LHCN-M2 (cell line): ENCODE data around the gene CYLC2. TPM values are rescaled to one million over a fixed set of nuclear protein-coding genes. Genes with fewer than 3 reads are reported as not detected.

Experiments
- DNase-seq: peaks from one replicate; pipeline ENCODE4 v3.0.0-alpha.2; 2012; ENCODE audit warnings: low read depth
- polyA plus RNA-seq: library from polyadenylated mRNA; unstranded; fragments of >200 nt; gene quantifications from one replicate; pipeline ENCODE4 v1.2.1, GENCODE V29; 2012; ENCODE audit warnings: missing spikeins
- total RNA-seq: library from RNA; depleted of rRNA; stranded (reverse); fragments of >200 nt; gene quantifications from 2 replicates; pipeline ENCODE4 v1.2.3, GENCODE V29; 2014; rRNA removed

CYLC2 gene, protein sequence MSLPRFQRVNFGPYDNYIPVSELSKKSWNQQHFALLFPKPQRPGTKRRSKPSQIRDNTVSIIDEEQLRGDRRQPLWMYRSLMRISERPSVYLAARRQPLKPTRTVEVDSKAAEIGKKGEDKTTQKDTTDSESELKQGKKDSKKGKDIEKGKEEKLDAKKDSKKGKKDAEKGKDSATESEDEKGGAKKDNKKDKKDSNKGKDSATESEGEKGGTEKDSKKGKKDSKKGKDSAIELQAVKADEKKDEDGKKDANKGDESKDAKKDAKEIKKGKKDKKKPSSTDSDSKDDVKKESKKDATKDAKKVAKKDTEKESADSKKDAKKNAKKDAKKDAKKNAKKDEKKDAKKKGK
- total RNA-seq, result not detected in 2 replicates
- polyA plus RNA-seq, result not detected

DNA sequence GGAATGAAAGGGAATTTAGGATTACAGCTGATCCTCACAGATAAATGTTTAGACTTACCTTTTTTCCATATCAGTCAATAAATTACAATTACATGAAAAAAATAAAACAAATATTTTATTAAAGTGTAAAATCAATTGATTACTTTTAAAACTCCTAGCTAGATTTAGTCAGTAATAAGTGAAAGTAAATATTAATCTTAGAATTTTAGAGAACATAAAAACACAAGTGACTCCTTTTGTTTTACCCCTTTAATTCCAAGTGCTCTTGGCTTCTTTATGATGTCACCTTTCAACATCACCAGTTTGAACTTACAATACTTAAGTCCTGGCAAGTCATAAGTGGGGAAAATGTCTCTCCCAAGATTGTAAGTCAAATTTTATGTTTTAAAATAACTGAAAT is at the start of gene CYLC2:
Gene CYLC2 (plus strand): TSS at position 301 of the 400 bp plus-strand sequence. CDS start 48 bp downstream, at position 349.
- no peak for DNase-seq

DNA sequence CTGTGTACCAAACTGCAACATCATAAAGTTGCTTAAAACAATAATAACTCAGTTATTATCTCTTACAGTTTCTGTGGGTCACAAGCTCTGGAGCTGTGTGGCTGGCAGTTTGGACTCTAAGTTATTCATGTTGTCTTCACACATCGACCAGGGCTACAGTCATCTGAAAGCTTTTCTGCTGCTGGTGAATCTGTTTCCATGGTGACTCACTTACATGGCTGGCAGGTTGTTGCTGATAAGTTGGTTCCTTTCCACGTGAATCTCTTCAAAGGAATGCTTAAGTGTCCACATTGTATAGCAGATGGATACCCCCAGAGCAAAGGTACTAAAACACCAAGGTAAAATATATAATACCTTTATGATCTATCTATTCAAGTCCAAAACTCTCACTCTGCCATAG is 44.8 kb upstream of the CYLC2 start:
- no peak for DNase-seq

DNA sequence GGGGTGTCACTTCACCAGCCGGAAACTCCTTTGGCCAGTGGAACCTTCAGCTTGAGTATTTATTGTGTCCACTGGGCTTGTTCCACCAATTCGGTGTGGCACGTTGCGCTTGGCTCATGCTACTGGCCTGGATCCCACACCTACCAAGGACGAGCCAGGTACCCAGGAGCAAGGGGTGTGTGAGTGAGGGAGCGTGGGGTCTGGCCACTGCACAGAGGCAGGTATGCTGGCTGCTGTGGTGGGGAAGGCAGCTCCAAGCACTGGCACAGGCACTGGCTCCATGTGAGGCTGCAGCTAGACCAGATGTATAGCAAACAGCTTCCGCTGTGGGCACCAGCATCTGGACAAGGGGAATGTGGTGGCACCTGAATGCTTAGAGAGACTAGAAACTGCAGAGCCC is 28.1 kb upstream of the CYLC2 start:
- no peak for DNase-seq

DNA sequence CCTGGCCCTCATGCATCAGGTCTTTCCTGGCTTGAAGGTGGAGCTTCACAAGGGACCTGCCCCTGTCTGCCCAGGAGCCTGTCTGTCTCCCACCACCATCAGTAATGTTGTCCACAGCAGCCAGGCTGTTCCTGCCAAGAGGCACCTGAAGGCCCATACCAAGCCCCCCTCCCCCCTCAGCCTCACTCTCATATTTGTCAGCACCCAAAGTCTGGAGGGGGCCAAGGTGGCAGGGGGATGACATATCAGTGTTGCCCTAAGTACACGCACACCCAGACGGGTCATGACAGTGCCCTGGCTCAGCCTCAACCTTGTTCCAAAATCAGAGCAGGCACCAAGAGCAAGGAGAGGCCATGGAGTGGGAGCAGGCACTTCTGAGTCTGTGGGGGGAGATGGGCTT is 27.2 kb upstream of the CYLC2 start:
- DNase-seq, result no peak

DNA sequence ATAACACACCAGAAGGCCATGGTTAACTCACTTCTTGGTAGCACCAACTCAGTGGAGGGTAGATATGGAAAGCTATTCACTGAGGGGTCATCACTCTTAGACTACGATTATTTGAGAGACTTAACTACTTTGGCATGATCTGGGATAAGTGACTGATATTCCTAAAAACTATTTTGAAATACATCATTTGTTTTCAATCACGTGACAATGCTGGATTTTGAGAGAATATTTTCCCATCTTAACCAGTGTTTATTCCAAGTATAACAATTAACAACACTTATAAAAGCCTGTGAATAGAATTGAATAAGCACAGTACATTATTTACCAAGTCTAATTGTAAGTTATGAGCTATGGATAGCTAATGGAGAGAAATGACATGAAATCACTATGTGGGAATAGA is 22.4 kb upstream of the CYLC2 start:
- DNase-seq, result no peak

DNA sequence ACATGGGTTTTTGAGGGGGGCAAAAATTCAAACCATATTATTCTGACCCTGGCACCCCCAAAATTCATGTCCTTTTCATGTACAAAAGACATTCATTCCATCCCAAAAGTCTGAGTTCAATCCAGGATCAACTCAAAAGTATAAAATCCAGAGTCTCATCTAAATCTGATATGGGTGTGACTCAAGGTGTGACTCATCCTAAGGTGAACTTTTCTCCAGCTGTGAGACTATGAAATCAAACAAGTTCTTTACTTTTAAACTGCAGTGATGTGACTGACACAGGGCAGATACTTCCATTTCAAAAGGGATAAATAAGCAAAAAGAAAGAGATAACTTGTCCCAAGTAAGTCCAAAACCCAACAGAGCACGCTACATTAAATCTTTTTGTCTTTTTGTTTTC is 20.6 kb upstream of the CYLC2 start:
- no peak for DNase-seq

DNA sequence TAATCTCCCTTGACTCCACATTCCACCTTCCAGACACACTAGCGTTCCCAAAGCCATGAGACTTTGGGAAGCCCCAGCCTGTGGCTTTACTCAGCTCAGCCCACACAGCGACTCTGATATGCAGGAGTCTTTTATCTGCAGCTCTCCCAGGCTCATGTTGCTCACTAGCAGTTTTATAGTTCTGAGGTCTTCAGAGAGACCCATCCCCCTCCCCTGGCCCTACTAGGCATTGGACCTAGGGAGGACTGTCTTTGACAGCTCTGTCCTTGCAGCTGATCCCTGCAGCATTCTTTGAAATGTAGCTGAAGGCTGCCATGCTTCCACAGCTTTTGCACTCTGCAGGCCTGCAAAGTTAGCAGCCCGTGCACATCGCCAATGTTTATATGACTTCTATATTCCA is 19.9 kb upstream of the CYLC2 start:
- no peak for DNase-seq

DNA sequence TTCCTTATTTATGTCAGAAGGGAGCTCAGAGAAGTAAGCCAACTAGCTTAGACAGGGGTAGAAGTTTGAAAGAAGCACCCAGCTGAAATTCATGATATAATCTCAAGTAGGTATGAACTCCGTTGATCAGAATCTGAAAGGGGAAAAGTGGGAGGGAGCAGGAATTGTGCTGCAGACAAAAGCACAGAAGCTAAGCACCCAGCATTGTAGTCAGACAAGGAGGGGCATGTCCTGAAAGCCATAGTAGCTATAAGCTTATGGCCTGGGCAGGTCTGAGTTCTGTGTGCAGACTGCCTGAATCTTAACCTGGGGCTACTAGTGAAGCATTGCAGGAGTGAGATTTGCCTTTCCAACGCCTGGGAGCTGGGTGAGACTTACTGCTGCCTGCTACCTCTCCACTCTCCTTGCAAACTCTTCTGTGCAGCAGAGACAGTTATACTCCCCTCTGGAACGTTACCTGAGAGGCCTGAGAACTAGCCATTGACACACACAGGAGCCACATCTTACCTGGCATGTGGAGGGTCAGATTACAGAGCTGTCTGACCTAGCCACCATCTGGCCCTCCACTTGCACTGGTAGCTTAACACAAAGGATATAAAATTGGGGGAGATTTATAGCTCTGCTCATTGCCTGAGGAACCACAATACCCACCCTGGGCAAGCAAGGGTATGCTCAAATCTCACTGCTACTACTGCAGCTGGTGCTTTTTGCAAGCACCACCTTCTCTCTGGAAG is 9.8 kb upstream of the CYLC2 start:
- DNase-seq, result no peak

DNA sequence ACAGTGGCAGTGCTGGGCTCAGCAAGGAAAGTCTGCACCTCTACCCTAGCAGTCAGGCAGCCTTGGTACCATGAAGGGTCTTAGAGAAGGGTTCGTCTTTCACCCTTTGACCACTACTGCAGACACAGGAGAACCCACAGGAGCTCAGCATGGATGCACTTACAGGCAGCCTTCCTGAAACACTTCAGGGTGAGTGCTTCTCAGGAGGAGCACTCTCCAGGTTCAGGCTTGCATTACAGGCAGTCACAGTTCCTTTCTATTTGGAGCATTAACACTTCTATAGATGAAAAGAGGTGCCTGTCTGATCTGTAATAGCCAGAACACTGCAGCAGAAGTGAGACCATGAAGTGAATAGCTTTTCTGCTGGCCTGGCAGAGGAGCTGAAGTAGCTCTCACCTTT is 8.7 kb upstream of the CYLC2 start:
- no peak for DNase-seq

DNA sequence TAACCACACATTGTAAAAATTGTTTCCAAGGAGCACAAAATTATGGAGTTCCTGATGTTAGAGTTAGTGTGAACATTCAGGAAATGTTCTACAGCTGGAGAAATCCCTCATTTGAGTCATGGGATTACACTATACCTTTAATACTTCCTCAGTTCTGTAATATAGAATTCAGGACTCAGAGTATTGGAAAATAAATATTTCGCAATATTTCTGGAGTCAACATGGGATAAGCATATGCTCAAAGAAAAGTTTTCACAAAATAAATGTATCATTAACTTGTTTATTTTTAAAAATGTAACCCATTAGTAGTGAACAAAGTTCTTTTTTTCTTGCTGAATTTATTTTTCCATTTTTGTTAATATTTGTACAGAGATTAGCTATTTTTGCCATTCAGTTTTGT is 8.6 kb downstream of the CYLC2 start:
- DNase-seq, result no peak

DNA sequence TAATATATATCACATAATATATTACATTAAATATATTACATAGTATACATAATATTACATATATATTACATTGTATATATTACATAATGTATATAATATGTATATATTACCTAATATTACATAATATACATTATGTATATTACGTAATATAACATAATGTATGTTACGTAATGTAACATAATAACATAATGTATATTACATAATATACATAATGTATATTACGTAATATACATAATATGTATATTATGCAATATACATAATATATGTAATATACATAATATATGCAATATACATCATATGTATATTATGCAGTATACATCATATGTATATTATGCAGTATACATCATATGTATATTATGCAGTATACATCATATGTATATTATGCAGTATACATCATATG is 19.1 kb downstream of the CYLC2 start:
- DNase-seq, result no peak

DNA sequence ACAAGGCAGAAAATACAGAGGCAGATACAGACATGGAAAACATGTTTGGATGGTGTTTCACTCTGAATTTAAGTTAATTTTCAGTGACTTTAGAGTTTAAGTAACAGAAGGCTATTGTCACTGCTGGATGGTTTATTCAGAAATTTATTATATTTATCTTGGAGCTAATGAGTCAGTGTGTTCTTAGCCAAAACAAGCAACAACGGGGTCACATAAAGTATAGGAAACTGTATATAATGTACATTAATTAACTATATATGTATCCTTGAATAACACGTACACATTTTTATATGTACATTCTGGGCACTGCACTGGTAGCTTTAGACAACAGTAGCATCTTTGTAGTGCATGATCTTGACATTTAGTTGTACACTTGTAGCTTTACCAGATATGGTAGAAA is 30.7 kb downstream of the CYLC2 start:
- no peak for DNase-seq

DNA sequence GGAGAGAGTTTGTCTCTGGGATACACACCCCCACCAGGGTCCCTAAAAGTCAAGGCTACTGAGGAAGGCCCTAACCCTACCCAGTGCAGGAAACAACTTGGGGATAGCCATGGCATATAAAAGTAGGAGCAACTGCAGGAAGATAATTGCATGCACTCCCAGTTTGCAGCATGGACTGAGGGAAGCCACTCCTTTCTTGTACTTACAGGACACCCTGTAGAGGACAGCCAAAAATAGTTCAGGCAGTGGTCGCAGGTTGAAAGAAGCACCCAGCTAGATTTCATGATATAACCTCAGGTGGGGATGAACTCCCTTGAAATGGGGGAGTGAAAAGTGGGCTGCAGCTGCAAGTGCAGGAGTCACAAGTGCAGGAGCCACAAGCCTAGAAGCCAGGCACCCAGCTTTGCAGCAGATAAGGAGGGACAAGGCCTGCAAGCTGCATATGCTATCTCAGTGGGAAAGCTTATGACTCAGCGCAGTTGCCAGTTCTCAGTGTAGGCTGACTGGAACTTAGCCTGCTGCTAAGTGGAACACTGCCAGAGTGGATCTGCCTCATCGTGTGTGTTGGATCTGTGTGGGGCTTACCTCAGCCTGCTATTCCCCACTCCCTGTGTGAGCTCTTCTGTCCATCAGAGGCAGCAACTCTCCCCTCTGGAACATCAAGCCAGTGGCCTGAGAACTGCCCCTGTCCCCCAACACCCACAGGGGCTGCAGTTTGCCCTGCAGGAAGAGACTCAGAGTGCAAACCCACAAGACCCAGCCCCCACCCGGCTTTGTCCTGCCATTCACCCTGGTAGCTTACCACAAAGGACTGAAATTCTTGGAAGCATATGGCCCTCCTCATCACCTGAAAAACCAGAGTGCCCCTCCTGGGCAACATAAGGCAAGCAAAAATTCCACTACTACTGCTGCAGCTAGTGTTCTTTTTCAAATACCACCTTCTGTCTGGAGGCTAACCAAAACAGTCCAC is 42.7 kb downstream of the CYLC2 start:
- DNase-seq, result no peak

DNA sequence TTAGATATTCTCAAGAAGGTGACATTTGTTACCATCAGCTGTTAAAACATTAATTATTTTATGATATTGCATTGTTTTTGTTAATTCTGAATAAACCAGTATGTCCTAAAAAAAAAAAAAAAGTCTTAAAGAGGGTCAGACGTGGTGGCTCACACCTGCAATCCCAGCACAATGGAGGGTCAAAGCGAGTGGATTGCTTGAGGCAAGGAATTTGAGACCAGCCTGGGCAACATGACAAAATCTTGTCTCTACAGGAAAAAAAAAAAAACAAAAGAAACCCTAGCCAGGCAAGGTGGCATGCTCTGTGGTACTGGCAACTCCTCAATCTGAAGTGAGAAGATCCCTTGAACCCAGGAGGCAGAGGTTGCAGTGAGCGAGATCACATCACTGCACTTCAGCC is 46.8 kb downstream of the CYLC2 start:
- DNase-seq, result no peak
